Pancreas (tissue), 10 donors: ENCODE data around the gene NBPF3. TPM values are rescaled to one million over a fixed set of nuclear protein-coding genes. Genes with fewer than 3 reads are reported as not detected.

Source experiments
- ATAC-seq, 4 donors: fragments of 200-7000 bp; cut with Tn5 transposase; one replicate each; pipeline versions ENCODE4 v1.8.0 to v1.9.1; 2020; ENCODE audit warnings: mild to moderate bottlenecking in 4 of 4, moderate library complexity in 4 of 4
- DNase-seq, 6 donors: peaks; one replicate each; pipeline ENCODE4 v3.0.0-alpha.2; 2020
- FAIRE-seq: peaks from 2 replicates; lab custom pipeline; 2012; peaks lifted over from hg19 to GRCh38; lab: Jason Lieb, UNC
- H3K27ac ChIP-seq, 4 donors: fragments of 200-600 bp; sonication (generic); 1 replicate in 3 of 4; 2 replicates in 1 of 4; pipeline versions ENCODE4 v1.5.0 to v1.8.0; 2020
- H3K27me3 ChIP-seq, 4 donors: fragments of 200-600 bp; one replicate each; pipeline ENCODE4 v1.8.0; 2021
- H3K36me3 ChIP-seq, 3 donors: fragments of 200-600 bp; sonication (generic) in 1 of 3; one replicate each; pipeline versions ENCODE4 v1.5.0 to v1.8.0; 2020 to 2021
- H3K4me1 ChIP-seq, 3 donors: fragments of 200-600 bp; one replicate each; pipeline ENCODE4 v1.8.0; 2021
- H3K4me3 ChIP-seq, 4 donors: fragments of 200-600 bp; sonication (generic) in 2 of 4; one replicate each; pipeline versions ENCODE4 v1.5.0 to v1.8.0; 2020 to 2021
- H3K9me3 ChIP-seq, 4 donors: fragments of 200-600 bp; one replicate each; pipeline ENCODE4 v1.8.0; 2021
- CTCF ChIP-seq, 4 donors: fragments of 200-600 bp; sonication (generic) in 3 of 4; IDR thresholded peaks; one replicate each; pipeline versions ENCODE4 v1.5.0 to v1.8.0; 2021; ENCODE audit warnings: antibody characterized with exemption in 4 of 4
- WGBS, 2 donors: extraction: QIAGEN DNeasy Blood & Tissue Kit; methylation state at CpG; one replicate each; pipeline ENCODE4 v1.1.7; 2013; 5-methylcytosine and 5-hydroxymethylcytosine counted together
- intact Hi-C, 3 donors: fragments of 100-400 bp; cut with DNase I; formaldehyde crosslinking; loops; one replicate each; pipeline versions ENCODE4 v1.11.1 to v1.14.2; 2022
- polyA plus RNA-seq, 2 donors: library from polyadenylated mRNA; stranded (reverse); fragments of 200-250 nt; gene quantifications; one replicate each; pipeline ENCODE4 v1.2.3, GENCODE V29; 2013
- total RNA-seq, 6 donors: library from RNA; stranded (reverse); fragmentation: NEBNext Ultra II Directional in 4 of 6; extraction: Animal tissue kit (Norgen Biotek cat#: 25700) in 4 of 6; gene quantifications; one replicate each; pipeline versions ENCODE4 v1.2.1 to v1.2.4, GENCODE V29; 2021 to 2023
- donor health status: healthy with polysubstance abuse.
- donor health status: DM: no; HTN: no; CAD: no; lungs with moderate emphysema.
- donor health status: DM: no; HTN: no; CAD: no.
- donor health status: control.
- donor health status: control.
- donor health status: Bipolar disorder and iron deficiency.
- donor health status: DM: yes; HTN: yes; CAD: no.
- donor health status: DM: no; HTN: no; CAD: no.
- donor health status: DM: no; HTN: no; CAD: no.
- donor health status: DM: yes; HTN: yes; CAD: no.

The NBPF3 gene
- total and polyA plus RNA-seq, 8 donors = 1.1 to 8.6 (median 3.5) TPM

- Histone ChIP-seq H3K36me3 (no peaks in the 10 kb centered on the region), H3K27ac (no peak overlapping the region), H3K4me3 (no peak overlapping the region), H3K4me1 (no peaks in the 10 kb centered on the region), H3K27me3 (no peaks in the 10 kb centered on the region), H3K9me3 (no peaks in the 10 kb centered on the region)
- WGBS, 2 donors = 71 to 77% methylated on average over 11 of the region's 11 CpGs
- no peak for ATAC-seq
- intact Hi-C loops = no loop called here
- DNase-seq = no peak
- FAIRE-seq = no peak
- TF ChIP-seq CTCF (IDR thresholded peaks at IDR 0.05) = no peak
Measured at GRCh38 chr1:21489146-21489545, 49.2 kb downstream of the NBPF3 start.

- no peak for DNase-seq
- WGBS, 2 donors = 75 to 80% methylated on average over 11 of the region's 11 CpGs
Measured at GRCh38 chr1:21490774-21491487, 51.0 kb downstream of the NBPF3 start.

GRCh38 chr1:21491488-21492355 lies 51.8 kb downstream of the NBPF3 start:
- DNase-seq (no peak), ATAC-seq (no peak), FAIRE-seq (no peak)
- TF ChIP-seq CTCF (IDR thresholded peaks at IDR 0.05) = no peak
- Histone ChIP-seq H3K27me3 (no peaks in the 10 kb centered on the region), H3K9me3 (no peaks in the 10 kb centered on the region), H3K27ac (no peak overlapping the region), H3K4me1 (no peaks in the 10 kb centered on the region), H3K36me3 (no peaks in the 10 kb centered on the region), H3K4me3 (no peak overlapping the region)
- 47 to 58% methylated on average over 8 of the region's 8 CpGs for WGBS, 2 donors
- intact Hi-C loops = no loop called here

More at GRCh38 chr1:21490774-21491487, 51.0 kb downstream of the NBPF3 start:
- intact Hi-C loops = no loop called here
- FAIRE-seq (no peak), ATAC-seq (peak in 3 of 4 donors; percentile 60 to 70 (median 68))
- no peaks in the 10 kb centered on the region for H3K4me1 ChIP-seq
- no peak for TF ChIP-seq CTCF (IDR thresholded peaks at IDR 0.05)
- H3K36me3 ChIP-seq = no peaks in the 10 kb centered on the region
- H3K27me3 ChIP-seq = no peaks in the 10 kb centered on the region
- H3K9me3 ChIP-seq = no peaks in the 10 kb centered on the region
- no peak overlapping the region for H3K4me3 ChIP-seq
- H3K27ac ChIP-seq = no peak overlapping the region

GRCh38 chr1:21492356-21492625 lies 52.4 kb downstream of the NBPF3 start:
- DNase-seq (no peak), FAIRE-seq (no peak), ATAC-seq (no peak)
- Histone ChIP-seq H3K4me3 (no peak overlapping the region), H3K9me3 (no peaks in the 10 kb centered on the region), H3K36me3 (no peaks in the 10 kb centered on the region), H3K4me1 (no peaks in the 10 kb centered on the region), H3K27ac (no peak overlapping the region), H3K27me3 (no peaks in the 10 kb centered on the region)
- intact Hi-C loops = no loop called here
- 53 to 56% methylated on average over 4 of the region's 4 CpGs for WGBS, 2 donors
- TF ChIP-seq CTCF (IDR thresholded peaks at IDR 0.05) = no peak

GRCh38 chr1:21494196-21494595 lies 54.3 kb downstream of the NBPF3 start:
- intact Hi-C loops = no loop called here
- no peaks in the 10 kb centered on the region for H3K4me1 ChIP-seq
- H3K27me3 ChIP-seq = no peaks in the 10 kb centered on the region
- TF ChIP-seq CTCF (IDR thresholded peaks at IDR 0.05) = no peak
- FAIRE-seq (no peak), DNase-seq (no peak), ATAC-seq (no peak)
- no peak overlapping the region for H3K27ac ChIP-seq
- H3K36me3 ChIP-seq = no peaks in the 10 kb centered on the region
- H3K4me3 ChIP-seq = no peak overlapping the region
- H3K9me3 ChIP-seq = no peaks in the 10 kb centered on the region
- 56 to 58% methylated on average over 6 of the region's 6 CpGs for WGBS, 2 donors
